H9 (cell line): ENCODE measurements around the gene GJA9. TPM values are rescaled to one million over a fixed set of nuclear protein-coding genes. Genes with fewer than 3 reads are reported as not detected.

ENCODE experiments used
- DNase-seq: peaks from one replicate; pipeline ENCODE4 v3.0.0-alpha.2; 2017
- H2AFZ ChIP-seq: one replicate; pipeline ENCODE4 v1.6.1; 2013; ENCODE audit warnings: mild to moderate bottlenecking, low read length, control low read depth, moderate library complexity
- H2AK5ac ChIP-seq: 2 replicates; pipeline ENCODE4 v1.6.1; 2013; ENCODE audit warnings: low read length, control low read depth, mixed read lengths; ENCODE audit not compliant: insufficient read length
- H2BK120ac ChIP-seq: one replicate; pipeline ENCODE4 v1.6.1; 2013; ENCODE audit warnings: low read depth, mild to moderate bottlenecking, low read length, control low read depth, inconsistent platforms; ENCODE audit not compliant: poor library complexity, severe bottlenecking
- H2BK12ac ChIP-seq: 2 replicates; pipeline ENCODE4 v1.6.1; 2013; ENCODE audit warnings: low read length, control low read depth, mixed read lengths, low read depth; ENCODE audit not compliant: insufficient read length
- H2BK15ac ChIP-seq: 2 replicates; pipeline ENCODE4 v1.6.1; 2013; ENCODE audit warnings: low read depth, low read length, control low read depth
- H2BK20ac ChIP-seq: one replicate; pipeline ENCODE4 v1.6.1; 2013; ENCODE audit warnings: low read depth, mild to moderate bottlenecking, low read length, control low read depth, inconsistent platforms; ENCODE audit not compliant: poor library complexity, severe bottlenecking
- H2BK5ac ChIP-seq: 2 replicates; pipeline ENCODE4 v1.6.1; 2013; ENCODE audit warnings: low read length, control low read depth, mixed read lengths; ENCODE audit not compliant: insufficient read length
- H3K14ac ChIP-seq: 2 replicates; pipeline ENCODE4 v1.6.1; 2013; ENCODE audit warnings: low read length, control low read depth; ENCODE audit not compliant: insufficient read depth
- H3K18ac ChIP-seq: 2 replicates; pipeline ENCODE4 v1.6.1; 2013; ENCODE audit warnings: low read depth, mild to moderate bottlenecking, mixed read lengths, low read length, control low read depth; ENCODE audit not compliant: insufficient read length
- H3K23ac ChIP-seq: 2 replicates; pipeline ENCODE4 v1.6.1; 2013; ENCODE audit warnings: low read length, control low read depth, mixed read lengths, low read depth; ENCODE audit not compliant: insufficient read length
- H3K23me2 ChIP-seq: 2 replicates; pipeline ENCODE4 v1.6.1; 2013; ENCODE audit warnings: low read depth, mild to moderate bottlenecking, mixed read lengths, low read length, control low read depth; ENCODE audit not compliant: insufficient read length, poor library complexity, severe bottlenecking
- H3K27ac ChIP-seq: 2 replicates; pipeline ENCODE4 v1.5.1; 2013; ENCODE audit warnings: low read length, control low read depth, mixed read lengths, low read depth; ENCODE audit not compliant: insufficient read length
- H3K27me3 ChIP-seq: 2 replicates; pipeline ENCODE4 v1.6.1; 2013; ENCODE audit warnings: low read length, control low read depth, inconsistent platforms; ENCODE audit not compliant: insufficient read depth
- H3K4ac ChIP-seq: 2 replicates; pipeline ENCODE4 v1.6.1; 2013; ENCODE audit warnings: low read depth, mild to moderate bottlenecking, control low read depth, inconsistent platforms, low read length, moderate library complexity
- H3K4me1 ChIP-seq: 2 replicates; pipeline ENCODE4 v1.6.1; 2013; ENCODE audit warnings: low read length, control low read depth, inconsistent platforms; ENCODE audit not compliant: insufficient read depth
- H3K4me2 ChIP-seq: 2 replicates; pipeline ENCODE4 v1.6.1; 2013; ENCODE audit warnings: low read length, control low read depth, mixed read lengths; ENCODE audit not compliant: insufficient read length, insufficient read depth
- H3K56ac ChIP-seq: 2 replicates; pipeline ENCODE4 v1.6.1; 2013; ENCODE audit warnings: low read depth, mild to moderate bottlenecking, mixed read lengths, low read length, control low read depth; ENCODE audit not compliant: insufficient read length
- H3K79me1 ChIP-seq: 2 replicates; pipeline ENCODE4 v1.6.1; 2013; ENCODE audit warnings: low read depth, mild to moderate bottlenecking, moderate library complexity, low read length, control low read depth, inconsistent platforms; ENCODE audit not compliant: insufficient read depth, poor library complexity, severe bottlenecking
- H3K79me2 ChIP-seq: 2 replicates; pipeline ENCODE4 v1.6.1; 2013; ENCODE audit warnings: low read length, control low read depth, inconsistent platforms; ENCODE audit not compliant: insufficient read depth
- H3K9ac ChIP-seq: 2 replicates; pipeline ENCODE4 v1.6.1; 2013; ENCODE audit warnings: low read length, control low read depth, mixed read lengths; ENCODE audit not compliant: insufficient read length; ENCODE audit errors: extremely low read depth
- H3K9me3 ChIP-seq: one replicate; pipeline ENCODE4 v1.6.1; 2013; ENCODE audit warnings: low read depth, low read length, inconsistent platforms; ENCODE audit not compliant: control insufficient read depth
- H3T11ph ChIP-seq: one replicate; pipeline ENCODE4 v1.6.1; 2013; ENCODE audit warnings: mild to moderate bottlenecking, low read length, control low read depth, inconsistent platforms
- H4K20me1 ChIP-seq: one replicate; pipeline ENCODE4 v1.6.1; 2013; ENCODE audit not compliant: control insufficient read depth, insufficient read length, insufficient read depth
- H4K5ac ChIP-seq: 2 replicates; pipeline ENCODE4 v1.6.1; 2013; ENCODE audit warnings: low read depth, mild to moderate bottlenecking, mixed read lengths, low read length, control low read depth; ENCODE audit not compliant: insufficient read length
- H4K8ac ChIP-seq: replicated peaks from 2 replicates; pipeline ENCODE4 v1.6.1; 2013; ENCODE audit warnings: low read length, control low read depth, mixed read lengths, low read depth; ENCODE audit not compliant: insufficient read length
- H4K91ac ChIP-seq: 2 replicates; pipeline ENCODE4 v1.6.1; 2013; ENCODE audit warnings: low read depth, mild to moderate bottlenecking, moderate library complexity, mixed read lengths, low read length, control low read depth; ENCODE audit not compliant: insufficient read length
- H3K27ac Mint-ChIP-seq, 3 experiments: 2 replicates in 2 of 3; 3 replicates in 1 of 3; pipeline ENCODE4 v1.8.0; 2020 to 2021; ENCODE audit warnings: mixed read lengths in 3 of 3, mild to moderate bottlenecking in 1 of 3, moderate library complexity in 1 of 3
- H3K27me3 Mint-ChIP-seq: 2 replicates; pipeline ENCODE4 v1.8.0; 2021; ENCODE audit warnings: low read depth, mild to moderate bottlenecking, moderate library complexity, mixed read lengths
- H3K36me3 Mint-ChIP-seq, 3 experiments: 2 replicates in 2 of 3; 3 replicates in 1 of 3; pipeline ENCODE4 v1.8.0; 2020 to 2021; ENCODE audit warnings: low read depth in 3 of 3, mixed read lengths in 3 of 3; ENCODE audit not compliant: insufficient read depth in 1 of 3
- H3K4me1 Mint-ChIP-seq, 2 experiments: 2 replicates each; pipeline ENCODE4 v1.8.0; 2020; ENCODE audit warnings: mixed read lengths in 2 of 2
- H3K4me3 Mint-ChIP-seq, 2 experiments: 2 replicates in 1 of 2; 3 replicates in 1 of 2; pipeline ENCODE4 v1.8.0; 2020 to 2021; ENCODE audit warnings: mild to moderate bottlenecking in 2 of 2, mixed read lengths in 2 of 2, moderate library complexity in 1 of 2
- H3K9me3 Mint-ChIP-seq, 2 experiments: 2 replicates in 1 of 2; 3 replicates in 1 of 2; pipeline ENCODE4 v1.8.0; 2020; ENCODE audit warnings: mild to moderate bottlenecking in 2 of 2, mixed read lengths in 2 of 2, moderate library complexity in 1 of 2
- CTCF ChIP-seq: fragments of 200-600 bp; sonication (generic); conservative IDR thresholded peaks from 3 replicates; pipeline ENCODE4 v1.8.0; 2021; ENCODE audit warnings: antibody characterized with exemption, mild to moderate bottlenecking
- WGBS: extraction: QIAGEN DNeasy Blood & Tissue Kit; methylation state at CpG from one replicate; pipeline ENCODE4 v1.1.7; 2013; ENCODE audit warnings: missing lambda C conversion rate, low lambda C conversion rate, mixed read lengths; ENCODE audit not compliant: insufficient read length; ENCODE audit errors: extremely low coverage; 5-methylcytosine and 5-hydroxymethylcytosine counted together
- total RNA-seq: library from RNA; stranded (reverse); gene quantifications from 2 replicates; pipeline ENCODE4 v1.2.1, GENCODE V29; 2021

The GJA9 gene
- total RNA-seq, 1 experiment from 2014 or later = not detected

- H3K27ac ChIP-seq = no peak overlapping the region
- no peak overlapping the region for H3K18ac ChIP-seq
- no peaks in the 10 kb centered on the region for H3K4me1 ChIP-seq
- H2BK15ac ChIP-seq = no peak overlapping the region
- H3K23ac ChIP-seq = no peak overlapping the region
- no peaks in the 10 kb centered on the region for H3K9me3 Mint-ChIP-seq
- H3K27me3 Mint-ChIP-seq = no peaks in the 10 kb centered on the region
- H3K79me2 ChIP-seq = no peaks in the 10 kb centered on the region
- no peaks in the 10 kb centered on the region for H3K23me2 ChIP-seq
- no peak overlapping the region for H3K4me3 Mint-ChIP-seq
- no peaks in the 10 kb centered on the region for H3K79me1 ChIP-seq
- no CpG with 5 or more reads among the region's 4 CpGs for WGBS
- H4K91ac ChIP-seq = no peak overlapping the region
- no peak overlapping the region for H3T11ph ChIP-seq
- H2BK12ac ChIP-seq = no peak overlapping the region
- H3K9me3 ChIP-seq = no peaks in the 10 kb centered on the region
- no peak overlapping the region for H4K5ac ChIP-seq
- no peak overlapping the region for H2AFZ ChIP-seq
- no peak overlapping the region for H2BK20ac ChIP-seq
- no peak overlapping the region for H3K4ac ChIP-seq
- H3K4me1 Mint-ChIP-seq = 0 out of 4 replicates have a peak, but pooled peaks cover 0 to 2% of the 10 kb centered on the region in 2 experiments
- no peak overlapping the region for H3K14ac ChIP-seq
- H3K27ac Mint-ChIP-seq = no peak overlapping the region
- no peak for TF ChIP-seq CTCF
- no peaks in the 10 kb centered on the region for H4K20me1 ChIP-seq
- H3K27me3 ChIP-seq = no peaks in the 10 kb centered on the region
- no peak overlapping the region for H3K4me2 ChIP-seq
- H2BK5ac ChIP-seq = no peak overlapping the region
- H4K8ac ChIP-seq = no peak overlapping the region
- no peak overlapping the region for H2BK120ac ChIP-seq
- H2AK5ac ChIP-seq = no peak overlapping the region
- H3K9ac ChIP-seq = no peak overlapping the region
- peaks cover 14 to 48% (median 40%) of the 10 kb centered on the region in 3 experiments; a peak in 6 of 7 replicates for H3K36me3 Mint-ChIP-seq
- H3K56ac ChIP-seq = no peak overlapping the region
- no peak for DNase-seq
Measured at GRCh38 chr1:38852780-38853179, 28.6 kb downstream of the GJA9 start.
